K562 (cell line): Measurements from ENCODE around the gene CCDC9. TPM values are rescaled to one million over a fixed set of nuclear protein-coding genes. Genes with fewer than 3 reads are reported as not detected.

Experiments used
- FOXK2 ChIP-seq, 2 experiments: fragments of 450-650 bp; IDR thresholded peaks in 1 of 2; conservative IDR thresholded peaks in 1 of 2; 2 replicates each; pipeline ENCODE4 v1.6.1; 2016; ENCODE audit warnings: low read depth in 2 of 2, mild to moderate bottlenecking in 1 of 2
- MECOM ChIP-seq: fragments of 250-450 bp; sonication (Bioruptor Pico); IDR thresholded peaks from 2 replicates; pipeline ENCODE4 v1.8.0; 2022; ENCODE audit warnings: inconsistent platforms
- PCBP1 ChIP-seq: fragments of 200-400 bp; formaldehyde crosslinking; IDR thresholded peaks from 2 replicates; pipeline ENCODE4 v1.6.1; 2018; ENCODE audit warnings: mild to moderate bottlenecking, low read depth, low read length; ENCODE audit not compliant: poor library complexity, severe bottlenecking
- SAP30 ChIP-seq: fragments of 200-600 bp; sonication (generic); IDR thresholded peaks from 2 replicates; pipeline ENCODE4 v1.6.1; 2012; ENCODE audit warnings: borderline replicate concordance, low read depth, mild to moderate bottlenecking, moderate library complexity, low read length, control low read depth, inconsistent platforms; ENCODE audit not compliant: insufficient read depth, poor library complexity, severe bottlenecking
- SMARCA5 ChIP-seq: fragments of 450-650 bp; IDR thresholded peaks from 2 replicates; pipeline ENCODE4 v1.6.1; 2016
- polyA plus RNA-seq, 8 experiments: library from polyadenylated mRNA; depleted of rRNA in 4 of 8; stranded (reverse) in 5 of 8; unstranded in 3 of 8; fragments of >200 nt; fragmentation: Nextera tagmentation in 2 of 8; fragmentation: Illumina TruSeq in 1 of 8; extraction: Ambion mirVana in 2 of 8; extraction: Trizol in 1 of 8; gene quantifications; 2 replicates each; pipeline versions ENCODE4 v1.2.1 to v1.2.3, GENCODE V29; 2011 to 2014; ENCODE audit warnings: inconsistent platforms in 1 of 8, missing spikeins in 1 of 8
- total RNA-seq, 7 experiments: library from RNA; depleted of rRNA in 6 of 7; stranded (reverse); fragments of >200 nt in 6 of 7; fragmentation: Illumina TruSeq in 2 of 7; extraction: Trizol in 2 of 7; gene quantifications; 2 replicates each; pipeline versions ENCODE4 v1.2.1 to v1.2.3, GENCODE V29; 2011 to 2021; ENCODE audit warnings: low replicate concordance in 1 of 7
- TF ChIP-seq, protein P1 (sequence below): fragments of 250-450 bp; sonication (Bioruptor Pico); IDR thresholded peaks from 2 replicates; pipeline ENCODE4 v1.5.0; 2021; ENCODE audit warnings: mild to moderate bottlenecking, borderline replicate concordance
- TF ChIP-seq, protein P2 (sequence below): fragments of 250-450 bp; sonication (Bioruptor Pico); IDR thresholded peaks from 2 replicates; pipeline ENCODE4 v1.8.0; 2021; ENCODE audit warnings: borderline replicate concordance, mild to moderate bottlenecking, moderate library complexity; ENCODE audit not compliant: poor library complexity, severe bottlenecking
- TF ChIP-seq, protein P3 (sequence below): fragments of 250-450 bp; sonication (Bioruptor Pico); IDR thresholded peaks from 2 replicates; pipeline ENCODE4 v1.5.0; 2020; ENCODE audit warnings: mild to moderate bottlenecking, borderline replicate concordance
- TF ChIP-seq, protein P4 (sequence below): fragments of 450-650 bp; IDR thresholded peaks from 2 replicates; pipeline ENCODE4 v1.7.1; 2018; ENCODE audit warnings: mild to moderate bottlenecking, low read depth; ENCODE audit not compliant: partially characterized antibody
- TF ChIP-seq, protein P5 (sequence below): IDR thresholded peaks from 3 replicates; pipeline ENCODE4 v1.6.1; 2011; ENCODE audit warnings: borderline replicate concordance, mild to moderate bottlenecking; ENCODE audit not compliant: insufficient read length, insufficient read depth
- TF ChIP-seq, protein P6 (sequence below): fragments of 450-650 bp; IDR thresholded peaks from 2 replicates; pipeline ENCODE4 v1.6.1; 2018; ENCODE audit warnings: mild to moderate bottlenecking, low read depth; ENCODE audit not compliant: partially characterized antibody
- TF ChIP-seq, protein P7 (sequence below): IDR thresholded peaks from 2 replicates; pipeline ENCODE4 v1.6.1; 2014; ENCODE audit warnings: antibody characterized with exemption

CCDC9 gene
- total and polyA plus RNA-seq, 9 of the 15 experiments (the other 6 are each of a cell fraction or from before 2014, with no cell fraction given) = 0.23 to 38.6 (median 8.4) TPM

DNA sequence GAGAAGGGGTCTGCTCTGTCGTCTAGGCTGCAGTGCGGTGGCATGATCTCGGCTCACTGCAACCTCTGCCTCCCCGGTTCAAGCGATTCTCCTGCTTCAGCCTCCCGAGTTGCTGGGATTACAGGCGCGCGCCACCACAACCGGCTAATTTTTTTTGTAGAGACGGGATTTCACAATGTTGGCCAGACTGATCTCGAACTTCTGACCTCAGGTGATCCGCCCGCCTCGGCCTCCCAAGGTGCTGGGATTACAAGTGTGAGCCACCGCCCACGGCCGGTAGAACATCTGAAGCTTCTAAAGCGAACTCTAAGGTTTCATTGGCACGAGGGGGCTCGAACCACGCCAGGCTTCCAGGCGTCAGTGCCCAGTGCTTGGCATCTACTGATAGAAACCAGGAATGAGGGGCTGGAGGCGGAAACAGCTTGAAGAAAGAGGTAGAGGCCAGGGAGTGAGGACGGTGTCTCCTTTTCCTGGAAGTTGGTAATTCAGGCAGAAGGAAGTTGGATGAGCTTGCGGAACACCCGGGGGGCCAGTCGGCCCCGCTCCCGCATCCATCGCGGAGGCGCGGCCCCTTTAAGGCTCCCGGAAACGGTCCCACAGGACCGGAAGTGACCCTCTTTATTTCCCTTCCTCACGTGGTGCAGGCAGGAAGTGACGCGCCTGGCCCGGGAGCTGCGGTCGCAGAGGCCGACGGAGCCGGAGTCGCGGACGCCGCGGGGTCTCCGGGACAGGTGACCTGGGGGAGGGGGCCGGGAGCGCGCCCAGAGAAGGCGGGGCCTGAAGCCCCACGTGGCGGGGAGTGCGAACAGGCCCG is at the start of gene CCDC9 (continued):
- TF ChIP-seq, protein P1, sequence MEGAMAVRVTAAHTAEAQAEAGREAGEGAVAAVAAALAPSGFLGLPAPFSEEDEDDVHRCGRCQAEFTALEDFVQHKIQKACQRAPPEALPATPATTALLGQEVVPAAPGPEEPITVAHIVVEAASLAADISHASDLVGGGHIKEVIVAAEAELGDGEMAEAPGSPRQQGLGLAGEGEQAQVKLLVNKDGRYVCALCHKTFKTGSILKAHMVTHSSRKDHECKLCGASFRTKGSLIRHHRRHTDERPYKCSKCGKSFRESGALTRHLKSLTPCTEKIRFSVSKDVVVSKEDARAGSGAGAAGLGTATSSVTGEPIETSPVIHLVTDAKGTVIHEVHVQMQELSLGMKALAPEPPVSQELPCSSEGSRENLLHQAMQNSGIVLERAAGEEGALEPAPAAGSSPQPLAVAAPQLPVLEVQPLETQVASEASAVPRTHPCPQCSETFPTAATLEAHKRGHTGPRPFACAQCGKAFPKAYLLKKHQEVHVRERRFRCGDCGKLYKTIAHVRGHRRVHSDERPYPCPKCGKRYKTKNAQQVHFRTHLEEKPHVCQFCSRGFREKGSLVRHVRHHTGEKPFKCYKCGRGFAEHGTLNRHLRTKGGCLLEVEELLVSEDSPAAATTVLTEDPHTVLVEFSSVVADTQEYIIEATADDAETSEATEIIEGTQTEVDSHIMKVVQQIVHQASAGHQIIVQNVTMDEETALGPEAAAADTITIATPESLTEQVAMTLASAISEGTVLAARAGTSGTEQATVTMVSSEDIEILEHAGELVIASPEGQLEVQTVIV (CRISPR knock-in tag) = no peak
- TF ChIP-seq, protein P2, sequence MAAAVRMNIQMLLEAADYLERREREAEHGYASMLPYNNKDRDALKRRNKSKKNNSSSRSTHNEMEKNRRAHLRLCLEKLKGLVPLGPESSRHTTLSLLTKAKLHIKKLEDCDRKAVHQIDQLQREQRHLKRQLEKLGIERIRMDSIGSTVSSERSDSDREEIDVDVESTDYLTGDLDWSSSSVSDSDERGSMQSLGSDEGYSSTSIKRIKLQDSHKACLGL = peak; percentile 51
- no peak for TF ChIP-seq SAP30
- peak; percentile 84 for TF ChIP-seq SMARCA5
- TF ChIP-seq, protein P3, sequence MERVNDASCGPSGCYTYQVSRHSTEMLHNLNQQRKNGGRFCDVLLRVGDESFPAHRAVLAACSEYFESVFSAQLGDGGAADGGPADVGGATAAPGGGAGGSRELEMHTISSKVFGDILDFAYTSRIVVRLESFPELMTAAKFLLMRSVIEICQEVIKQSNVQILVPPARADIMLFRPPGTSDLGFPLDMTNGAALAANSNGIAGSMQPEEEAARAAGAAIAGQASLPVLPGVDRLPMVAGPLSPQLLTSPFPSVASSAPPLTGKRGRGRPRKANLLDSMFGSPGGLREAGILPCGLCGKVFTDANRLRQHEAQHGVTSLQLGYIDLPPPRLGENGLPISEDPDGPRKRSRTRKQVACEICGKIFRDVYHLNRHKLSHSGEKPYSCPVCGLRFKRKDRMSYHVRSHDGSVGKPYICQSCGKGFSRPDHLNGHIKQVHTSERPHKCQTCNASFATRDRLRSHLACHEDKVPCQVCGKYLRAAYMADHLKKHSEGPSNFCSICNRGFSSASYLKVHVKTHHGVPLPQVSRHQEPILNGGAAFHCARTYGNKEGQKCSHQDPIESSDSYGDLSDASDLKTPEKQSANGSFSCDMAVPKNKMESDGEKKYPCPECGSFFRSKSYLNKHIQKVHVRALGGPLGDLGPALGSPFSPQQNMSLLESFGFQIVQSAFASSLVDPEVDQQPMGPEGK (CRISPR knock-in tag) = no peak
- TF ChIP-seq, protein P4, sequence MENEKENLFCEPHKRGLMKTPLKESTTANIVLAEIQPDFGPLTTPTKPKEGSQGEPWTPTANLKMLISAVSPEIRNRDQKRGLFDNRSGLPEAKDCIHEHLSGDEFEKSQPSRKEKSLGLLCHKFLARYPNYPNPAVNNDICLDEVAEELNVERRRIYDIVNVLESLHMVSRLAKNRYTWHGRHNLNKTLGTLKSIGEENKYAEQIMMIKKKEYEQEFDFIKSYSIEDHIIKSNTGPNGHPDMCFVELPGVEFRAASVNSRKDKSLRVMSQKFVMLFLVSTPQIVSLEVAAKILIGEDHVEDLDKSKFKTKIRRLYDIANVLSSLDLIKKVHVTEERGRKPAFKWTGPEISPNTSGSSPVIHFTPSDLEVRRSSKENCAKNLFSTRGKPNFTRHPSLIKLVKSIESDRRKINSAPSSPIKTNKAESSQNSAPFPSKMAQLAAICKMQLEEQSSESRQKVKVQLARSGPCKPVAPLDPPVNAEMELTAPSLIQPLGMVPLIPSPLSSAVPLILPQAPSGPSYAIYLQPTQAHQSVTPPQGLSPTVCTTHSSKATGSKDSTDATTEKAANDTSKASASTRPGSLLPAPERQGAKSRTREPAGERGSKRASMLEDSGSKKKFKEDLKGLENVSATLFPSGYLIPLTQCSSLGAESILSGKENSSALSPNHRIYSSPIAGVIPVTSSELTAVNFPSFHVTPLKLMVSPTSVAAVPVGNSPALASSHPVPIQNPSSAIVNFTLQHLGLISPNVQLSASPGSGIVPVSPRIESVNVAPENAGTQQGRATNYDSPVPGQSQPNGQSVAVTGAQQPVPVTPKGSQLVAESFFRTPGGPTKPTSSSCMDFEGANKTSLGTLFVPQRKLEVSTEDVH = peak; percentile 83
- TF ChIP-seq FOXK2 (conservative IDR thresholded peaks at IDR 0.05 in 1 of 2, IDR thresholded peaks at IDR 0.05 in 1 of 2; ENCODE audit: low read depth in 2 of 2) = peak; percentile 93
- TF ChIP-seq, protein P5, sequence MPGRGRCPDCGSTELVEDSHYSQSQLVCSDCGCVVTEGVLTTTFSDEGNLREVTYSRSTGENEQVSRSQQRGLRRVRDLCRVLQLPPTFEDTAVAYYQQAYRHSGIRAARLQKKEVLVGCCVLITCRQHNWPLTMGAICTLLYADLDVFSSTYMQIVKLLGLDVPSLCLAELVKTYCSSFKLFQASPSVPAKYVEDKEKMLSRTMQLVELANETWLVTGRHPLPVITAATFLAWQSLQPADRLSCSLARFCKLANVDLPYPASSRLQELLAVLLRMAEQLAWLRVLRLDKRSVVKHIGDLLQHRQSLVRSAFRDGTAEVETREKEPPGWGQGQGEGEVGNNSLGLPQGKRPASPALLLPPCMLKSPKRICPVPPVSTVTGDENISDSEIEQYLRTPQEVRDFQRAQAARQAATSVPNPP = no peak
- TF ChIP-seq PCBP1 = no peak
- TF ChIP-seq, protein P6, sequence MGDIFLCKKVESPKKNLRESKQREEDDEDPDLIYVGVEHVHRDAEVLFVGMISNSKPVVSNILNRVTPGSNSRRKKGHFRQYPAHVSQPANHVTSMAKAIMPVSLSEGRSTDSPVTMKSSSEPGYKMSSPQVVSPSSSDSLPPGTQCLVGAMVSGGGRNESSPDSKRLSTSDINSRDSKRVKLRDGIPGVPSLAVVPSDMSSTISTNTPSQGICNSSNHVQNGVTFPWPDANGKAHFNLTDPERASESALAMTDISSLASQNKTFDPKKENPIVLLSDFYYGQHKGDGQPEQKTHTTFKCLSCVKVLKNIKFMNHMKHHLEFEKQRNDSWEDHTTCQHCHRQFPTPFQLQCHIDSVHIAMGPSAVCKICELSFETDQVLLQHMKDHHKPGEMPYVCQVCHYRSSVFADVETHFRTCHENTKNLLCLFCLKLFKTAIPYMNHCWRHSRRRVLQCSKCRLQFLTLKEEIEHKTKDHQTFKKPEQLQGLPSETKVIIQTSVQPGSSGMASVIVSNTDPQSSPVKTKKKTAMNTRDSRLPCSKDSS = no peak
- TF ChIP-seq, protein P7, sequence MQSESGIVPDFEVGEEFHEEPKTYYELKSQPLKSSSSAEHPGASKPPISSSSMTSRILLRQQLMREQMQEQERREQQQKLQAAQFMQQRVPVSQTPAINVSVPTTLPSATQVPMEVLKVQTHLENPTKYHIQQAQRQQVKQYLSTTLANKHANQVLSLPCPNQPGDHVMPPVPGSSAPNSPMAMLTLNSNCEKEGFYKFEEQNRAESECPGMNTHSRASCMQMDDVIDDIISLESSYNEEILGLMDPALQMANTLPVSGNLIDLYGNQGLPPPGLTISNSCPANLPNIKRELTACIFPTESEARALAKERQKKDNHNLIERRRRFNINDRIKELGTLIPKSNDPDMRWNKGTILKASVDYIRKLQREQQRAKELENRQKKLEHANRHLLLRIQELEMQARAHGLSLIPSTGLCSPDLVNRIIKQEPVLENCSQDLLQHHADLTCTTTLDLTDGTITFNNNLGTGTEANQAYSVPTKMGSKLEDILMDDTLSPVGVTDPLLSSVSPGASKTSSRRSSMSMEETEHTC = peak; percentile 75
- TF ChIP-seq MECOM (CRISPR knock-in tag) = no peak
